Upper lobe of left lung (tissue), 4 donors: ENCODE measurements around the gene CHMP3.

Experiments used
- CTCF ChIP-seq, 6 experiments: fragments of 450-650 bp in 4 of 6; fragments of 200-600 bp in 2 of 6; sonication (generic) in 2 of 6; IDR thresholded peaks; one replicate each; pipeline ENCODE4 v1.5.1; 2016 to 2019; ENCODE audit warnings: antibody characterized with exemption in 6 of 6
- POLR2A ChIP-seq, 4 donors: fragments of 450-650 bp; IDR thresholded peaks; one replicate each; pipeline ENCODE4 v1.5.1; 2016 to 2017; ENCODE audit warnings: antibody characterized with exemption in 4 of 4, mild to moderate bottlenecking in 2 of 4

GRCh38 chr2:86491088-86491487, 72.2 kb downstream of the CHMP3 start:
- TF ChIP-seq CTCF (IDR thresholded peaks at IDR 0.05) (no peak), POLR2A (IDR thresholded peaks at IDR 0.05) (no peak)
